Right atrium auricular region (tissue), 2 donors: ENCODE measurements around the gene ABCB9. TPM values are rescaled to one million over a fixed set of nuclear protein-coding genes. Genes with fewer than 3 reads are reported as not detected.

Experiments
- DNase-seq: peaks from one replicate; pipeline ENCODE4 v3.0.0-alpha.2; 2019; ENCODE audit warnings: low spot score
- H3K27ac ChIP-seq, 2 donors: fragments of 200-600 bp; sonication (generic); 1 replicate in 1 of 2; 2 replicates in 1 of 2; pipeline ENCODE4 v1.5.1; 2016 to 2019
- H3K27me3 ChIP-seq, 2 donors: fragments of 200-600 bp; sonication (generic); one replicate each; pipeline versions ENCODE4 v1.5.1 to v1.6.0; 2017 to 2019
- H3K36me3 ChIP-seq: fragments of 200-600 bp; sonication (generic); one replicate; pipeline ENCODE4 v1.5.1; 2016
- H3K4me1 ChIP-seq, 2 donors: fragments of 200-600 bp; sonication (generic); one replicate each; pipeline versions ENCODE4 v1.5.1 to v1.6.0; 2017 to 2019
- H3K4me3 ChIP-seq, 2 donors: fragments of 200-600 bp; sonication (generic); 1 replicate in 1 of 2; 2 replicates in 1 of 2; pipeline ENCODE4 v1.5.1; 2017 to 2019; ENCODE audit warnings: mild to moderate bottlenecking in 1 of 2, moderate library complexity in 1 of 2
- H3K9me3 ChIP-seq, 2 donors: fragments of 200-600 bp; sonication (generic); one replicate each; pipeline ENCODE4 v1.5.1; 2019
- total RNA-seq, 2 donors: library from RNA; depleted of rRNA; stranded (reverse); fragments of >200 nt; gene quantifications; one replicate each; pipeline ENCODE4 v1.1.0, GENCODE V29; 2016
- TF ChIP-seq, protein P1 (sequence below), 2 donors: fragments of 200-600 bp; sonication (generic); IDR thresholded peaks; one replicate each; pipeline ENCODE4 v1.5.1; 2019; ENCODE audit warnings: antibody characterized with exemption in 2 of 2

The ABCB9 gene
- total RNA-seq, 2 donors from 2014 or later, result 4.9 to 5.7 TPM

GRCh38 chr12:122935318-122935717 is 30.9 kb downstream of the ABCB9 start:
- TF ChIP-seq, protein P1, sequence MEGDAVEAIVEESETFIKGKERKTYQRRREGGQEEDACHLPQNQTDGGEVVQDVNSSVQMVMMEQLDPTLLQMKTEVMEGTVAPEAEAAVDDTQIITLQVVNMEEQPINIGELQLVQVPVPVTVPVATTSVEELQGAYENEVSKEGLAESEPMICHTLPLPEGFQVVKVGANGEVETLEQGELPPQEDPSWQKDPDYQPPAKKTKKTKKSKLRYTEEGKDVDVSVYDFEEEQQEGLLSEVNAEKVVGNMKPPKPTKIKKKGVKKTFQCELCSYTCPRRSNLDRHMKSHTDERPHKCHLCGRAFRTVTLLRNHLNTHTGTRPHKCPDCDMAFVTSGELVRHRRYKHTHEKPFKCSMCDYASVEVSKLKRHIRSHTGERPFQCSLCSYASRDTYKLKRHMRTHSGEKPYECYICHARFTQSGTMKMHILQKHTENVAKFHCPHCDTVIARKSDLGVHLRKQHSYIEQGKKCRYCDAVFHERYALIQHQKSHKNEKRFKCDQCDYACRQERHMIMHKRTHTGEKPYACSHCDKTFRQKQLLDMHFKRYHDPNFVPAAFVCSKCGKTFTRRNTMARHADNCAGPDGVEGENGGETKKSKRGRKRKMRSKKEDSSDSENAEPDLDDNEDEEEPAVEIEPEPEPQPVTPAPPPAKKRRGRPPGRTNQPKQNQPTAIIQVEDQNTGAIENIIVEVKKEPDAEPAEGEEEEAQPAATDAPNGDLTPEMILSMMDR (IDR thresholded peaks at IDR 0.05), result no peak

GRCh38 chr12:122934722-122935121 is 31.5 kb downstream of the ABCB9 start:
- TF ChIP-seq, protein P1 (IDR thresholded peaks at IDR 0.05), result no peak
- no peak for DNase-seq
- no peaks in the 10 kb centered on the region for H3K27me3 ChIP-seq
- H3K4me3 ChIP-seq, result no peak overlapping the region
- H3K9me3 ChIP-seq, result no peaks in the 10 kb centered on the region
- H3K36me3 ChIP-seq, result peaks cover 8% of the 10 kb centered on the region
- no peak overlapping the region for H3K27ac ChIP-seq
- no peaks in the 10 kb centered on the region for H3K4me1 ChIP-seq

More at GRCh38 chr12:122935318-122935717, 30.9 kb downstream of the ABCB9 start:
- no peak overlapping the region for H3K27ac ChIP-seq
- no peak overlapping the region for H3K4me3 ChIP-seq
- no peaks in the 10 kb centered on the region for H3K27me3 ChIP-seq
- no peaks in the 10 kb centered on the region for H3K9me3 ChIP-seq
- peaks cover 8% of the 10 kb centered on the region for H3K36me3 ChIP-seq
- no peaks in the 10 kb centered on the region for H3K4me1 ChIP-seq
- no peak for DNase-seq

DNA sequence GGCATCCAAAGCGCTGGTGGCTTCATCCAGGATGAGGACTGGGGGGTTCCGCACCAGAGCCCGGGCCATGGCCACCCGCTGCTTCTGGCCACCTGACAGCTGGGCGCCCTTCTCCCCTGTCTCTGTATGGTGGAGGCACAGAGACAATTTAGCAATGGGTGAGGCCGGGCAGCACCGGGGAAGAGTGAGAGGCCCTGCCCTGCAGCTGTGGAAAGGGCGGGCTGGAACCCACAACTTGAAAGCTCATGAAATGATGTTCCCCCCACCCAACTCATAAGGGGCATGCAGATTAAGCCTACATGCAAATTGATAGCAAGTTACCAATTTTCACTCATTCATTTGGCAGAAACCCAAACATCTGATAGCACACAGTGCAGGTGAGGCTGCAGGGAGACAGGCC is 34.1 kb downstream of the ABCB9 start:
- TF ChIP-seq, protein P1 (IDR thresholded peaks at IDR 0.05), result no peak
- Histone ChIP-seq H3K27ac (no peak overlapping the region), H3K4me3 (no peak overlapping the region), H3K9me3 (no peaks in the 10 kb centered on the region), H3K4me1 (no peaks in the 10 kb centered on the region), H3K36me3 (peaks cover 8% of the 10 kb centered on the region), H3K27me3 (no peaks in the 10 kb centered on the region)
- DNase-seq, result no peak

- DNase-seq, result no peak
- Histone ChIP-seq H3K36me3 (peaks cover 8% of the 10 kb centered on the region), H3K27me3 (no peaks in the 10 kb centered on the region), H3K27ac (no peak overlapping the region), H3K4me1 (no peaks in the 10 kb centered on the region), H3K9me3 (no peaks in the 10 kb centered on the region), H3K4me3 (no peak overlapping the region)
- TF ChIP-seq, protein P1 (IDR thresholded peaks at IDR 0.05), result no peak
Observed at GRCh38 chr12:122929812-122930211, 36.5 kb downstream of the ABCB9 start.

- H3K4me1 ChIP-seq, result no peaks in the 10 kb centered on the region
- no peak overlapping the region for H3K27ac ChIP-seq
- H3K9me3 ChIP-seq, result no peaks in the 10 kb centered on the region
- TF ChIP-seq, protein P1 (IDR thresholded peaks at IDR 0.05), result no peak
- H3K4me3 ChIP-seq, result no peak overlapping the region
- no peak for DNase-seq
- H3K27me3 ChIP-seq, result no peaks in the 10 kb centered on the region
- H3K36me3 ChIP-seq, result peaks cover 8% of the 10 kb centered on the region
Observed at GRCh38 chr12:122929148-122929538, 37.1 kb downstream of the ABCB9 start.

GRCh38 chr12:122928404-122929147 is 37.7 kb downstream of the ABCB9 start:
- H3K9me3 ChIP-seq, result no peaks in the 10 kb centered on the region
- no peaks in the 10 kb centered on the region for H3K4me1 ChIP-seq
- H3K4me3 ChIP-seq, result no peak overlapping the region
- TF ChIP-seq, protein P1 (IDR thresholded peaks at IDR 0.05), result no peak
- H3K27ac ChIP-seq, result no peak overlapping the region
- no peaks in the 10 kb centered on the region for H3K27me3 ChIP-seq
- H3K36me3 ChIP-seq, result peaks cover 8% of the 10 kb centered on the region
- DNase-seq, result no peak
